Right lobe of liver (tissue), 4 donors: ENCODE results near the gene WHRN.

Experiments used
- POLR2A ChIP-seq: fragments of 450-650 bp; IDR thresholded peaks from one replicate; pipeline ENCODE4 v1.6.1; 2017; ENCODE audit warnings: antibody characterized with exemption, mild to moderate bottlenecking
- TF ChIP-seq, protein P1 (sequence below), 4 donors: fragments of 200-600 bp in 3 of 4; fragments of 450-650 bp in 1 of 4; IDR thresholded peaks; one replicate each; pipeline versions ENCODE4 v1.5.1 to v1.8.0; 2016 to 2022; ENCODE audit warnings: antibody characterized with exemption in 4 of 4, mild to moderate bottlenecking in 2 of 4
- donor health status: DM: no; HTN: no; CAD: no.
- donor health status: DM: no; HTN: no; CAD: no.
- donor health status: DM: no; HTN: yes; CAD: no.

- TF ChIP-seq, protein P1, sequence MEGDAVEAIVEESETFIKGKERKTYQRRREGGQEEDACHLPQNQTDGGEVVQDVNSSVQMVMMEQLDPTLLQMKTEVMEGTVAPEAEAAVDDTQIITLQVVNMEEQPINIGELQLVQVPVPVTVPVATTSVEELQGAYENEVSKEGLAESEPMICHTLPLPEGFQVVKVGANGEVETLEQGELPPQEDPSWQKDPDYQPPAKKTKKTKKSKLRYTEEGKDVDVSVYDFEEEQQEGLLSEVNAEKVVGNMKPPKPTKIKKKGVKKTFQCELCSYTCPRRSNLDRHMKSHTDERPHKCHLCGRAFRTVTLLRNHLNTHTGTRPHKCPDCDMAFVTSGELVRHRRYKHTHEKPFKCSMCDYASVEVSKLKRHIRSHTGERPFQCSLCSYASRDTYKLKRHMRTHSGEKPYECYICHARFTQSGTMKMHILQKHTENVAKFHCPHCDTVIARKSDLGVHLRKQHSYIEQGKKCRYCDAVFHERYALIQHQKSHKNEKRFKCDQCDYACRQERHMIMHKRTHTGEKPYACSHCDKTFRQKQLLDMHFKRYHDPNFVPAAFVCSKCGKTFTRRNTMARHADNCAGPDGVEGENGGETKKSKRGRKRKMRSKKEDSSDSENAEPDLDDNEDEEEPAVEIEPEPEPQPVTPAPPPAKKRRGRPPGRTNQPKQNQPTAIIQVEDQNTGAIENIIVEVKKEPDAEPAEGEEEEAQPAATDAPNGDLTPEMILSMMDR (IDR thresholded peaks at IDR 0.05), result no peak
- no peak for TF ChIP-seq POLR2A
Observed at GRCh38 chr9:114437401-114437893, 67.8 kb downstream of the WHRN start.
